Measurements from ENCODE around the gene PODXL2. TPM values are rescaled to one million over a fixed set of nuclear protein-coding genes. Genes with fewer than 3 reads are reported as not detected.

The PODXL2 gene
- total and polyA plus RNA-seq, 2 of the 8 experiments (the other 6 are each of a cell fraction or from before 2014, with no cell fraction given): 27.6 to 31.6 TPM

GRCh38 chr3:127618891-127619290 lies 10.1 kb upstream of the PODXL2 start:
- H2BK20ac ChIP-seq (ENCODE audit: low read length): no peak overlapping the region
- H4K91ac ChIP-seq (replicated peaks; ENCODE audit: insufficient read length, low read length): no peak overlapping the region
- H3K9ac ChIP-seq (replicated peaks in 1 of 4; ENCODE audit: extremely low read depth in 1 of 4, low read depth in 3 of 4, low read length in 3 of 4): no peak overlapping the region
- no peak overlapping the region for H2BK120ac ChIP-seq (replicated peaks; ENCODE audit: low read depth, low read length)
- H4K8ac ChIP-seq (ENCODE audit: extremely low read depth, insufficient read depth, low read length): no peak overlapping the region
- no peak for DNase-seq (ENCODE audit: low read depth in 1 of 2, low spot score in 2 of 2)
- FAIRE-seq: no peak
- H4K5ac ChIP-seq (ENCODE audit: insufficient read length, low read depth, low read length): no peak overlapping the region
- ChIA-PET POLR2A (ENCODE audit: partially characterized antibody) (interaction anchor here (1.1 to 8.6 kb wide), 3 partner anchors 9 to 21 kb away, joined by 3 to 182 read pairs (median 71); partner anchors contain the start of gene MCM2), CTCF (ENCODE audit: partially characterized antibody) (no interaction called here)
- H3K23ac ChIP-seq (ENCODE audit: insufficient read length): no peak overlapping the region
- H3K4me2 ChIP-seq (ENCODE audit: insufficient read depth in 1 of 2, low read depth in 2 of 2, low read length in 2 of 2): no peak overlapping the region
- H3K79me2 ChIP-seq (ENCODE audit: control insufficient read depth in 1 of 2, insufficient read depth in 2 of 2, low read length in 2 of 2): peaks cover 0 to 14% of the 10 kb centered on the region in 2 experiments; a peak in 2 of 4 replicates
- no peak overlapping the region for H2BK5ac ChIP-seq (ENCODE audit: low read depth, low read length)
- H3K18ac ChIP-seq (ENCODE audit: extremely low read depth, low read length): no peak overlapping the region
- H3K27ac ChIP-seq (ENCODE audit: low read depth, low read length): no peak overlapping the region
- no peak overlapping the region for H3K56ac ChIP-seq (replicated peaks; ENCODE audit: insufficient read length, low read depth, low read length)
- no peak overlapping the region for H3K4ac ChIP-seq (replicated peaks; ENCODE audit: insufficient read length, low read depth, low read length)
- H3K9me3 ChIP-seq (ENCODE audit: insufficient read depth in 2 of 2, low read depth in 1 of 2, low read length in 1 of 2): no peaks in the 10 kb centered on the region
- H3K14ac ChIP-seq (ENCODE audit: insufficient read length): no peak overlapping the region
- H2BK12ac ChIP-seq (ENCODE audit: low read depth, low read length): no peak overlapping the region
- no peaks in the 10 kb centered on the region for H3K27me3 ChIP-seq (replicated peaks in 1 of 4; ENCODE audit: control insufficient read depth in 3 of 4, extremely low read depth in 1 of 4, insufficient read depth in 3 of 4, low read length in 3 of 4)
- H2BK15ac ChIP-seq (ENCODE audit: low read length): no peak overlapping the region
- H3K23me2 ChIP-seq (ENCODE audit: low read depth, low read length): no peaks in the 10 kb centered on the region
- H4K20me1 ChIP-seq (replicated peaks in 1 of 2; ENCODE audit: control insufficient read depth in 1 of 2, insufficient read depth in 2 of 2, low read length in 2 of 2): peaks cover 8 to 42% of the 10 kb centered on the region in 2 experiments
- H3K4me1 ChIP-seq (replicated peaks in 1 of 4; ENCODE audit: control insufficient read depth in 3 of 4, insufficient read depth in 4 of 4, low read length in 3 of 4): no peaks in the 10 kb centered on the region
- no peak overlapping the region for H2AFZ ChIP-seq (ENCODE audit: low read length)
- H2AK5ac ChIP-seq (ENCODE audit: low read depth, low read length): no peak overlapping the region
- WGBS, 2 experiments (ENCODE audit: extremely low coverage in 1 of 2, insufficient coverage in 1 of 2, insufficient read length in 1 of 2, insufficient replicate concordance in 2 of 2, low coverage in 1 of 2, low lambda C conversion rate in 2 of 2, missing lambda C conversion rate in 1 of 2): 97% methylated on average over 8 of the region's 11 CpGs; no CpG with 5 or more reads in 1 of the 2 experiments
- no peak overlapping the region for H3K4me3 ChIP-seq (ENCODE audit: extremely low read depth in 1 of 4, insufficient read depth in 2 of 4, low read depth in 3 of 4, low read length in 4 of 4)
- H3K36me3 ChIP-seq (ENCODE audit: control insufficient read depth in 2 of 4, insufficient read depth in 4 of 4, low read length in 3 of 4): peaks cover 64 to 85% (median 80%) of the 10 kb centered on the region in 4 experiments
- no peaks in the 10 kb centered on the region; the same call in 1 of the 2 replicates for H3K79me1 ChIP-seq (ENCODE audit: low read depth, low read length)
- TF ChIP-seq POLR2A (IDR thresholded peaks at IDR 0.05; ENCODE audit: control extremely low read depth in 1 of 2, low read depth in 2 of 2, low read length in 2 of 2): no peak
- no peak for TF ChIP-seq HDAC6 (IDR thresholded peaks at IDR 0.05; ENCODE audit: low read depth, low read length)
- TF ChIP-seq CEBPB (IDR thresholded peaks at IDR 0.05; ENCODE audit: low read depth, low read length): no peak
- TF ChIP-seq TAF1 (IDR thresholded peaks at IDR 0.05; ENCODE audit: low read depth, low read length): no peak
- no peak for TF ChIP-seq RNF2 (IDR thresholded peaks at IDR 0.05; ENCODE audit: borderline replicate concordance, low read depth, low read length, missing control alignments, poor library complexity, severe bottlenecking)
- no peak for TF ChIP-seq CTCF (IDR thresholded peaks at IDR 0.05; ENCODE audit: control extremely low read depth in 1 of 3, insufficient read depth in 1 of 3, low read depth in 1 of 3, low read length in 3 of 3)
- no peak for TF ChIP-seq GTF2F1 (IDR thresholded peaks at IDR 0.05; ENCODE audit: borderline replicate concordance, low read depth, low read length)
- TF ChIP-seq YY1 (IDR thresholded peaks at IDR 0.05; ENCODE audit: low read depth, low read length): no peak
- no peak for TF ChIP-seq SIRT6 (IDR thresholded peaks at IDR 0.05; ENCODE audit: low read length)
- TF ChIP-seq SP2 (IDR thresholded peaks at IDR 0.05; ENCODE audit: low read length): no peak
- no peak for TF ChIP-seq ATF3 (IDR thresholded peaks at IDR 0.05; ENCODE audit: insufficient read depth, low read depth, low read length)
- no peak for TF ChIP-seq TCF12 (IDR thresholded peaks at IDR 0.05; ENCODE audit: low read depth, low read length)

Measured in H1 (cell line).